ENCODE measurements around the gene TXN2. TPM values are rescaled to one million over a fixed set of nuclear protein-coding genes. Genes with fewer than 3 reads are reported as not detected.

TXN2 gene
- total and polyA plus RNA-seq, 7 experiments from 2014 or later = 35.5 to 154 (median 44.1) TPM

GRCh38 chr22:36507518-36508010 lies 26.1 kb upstream of the TXN2 start:
- peaks cover 5 to 11% of the 10 kb centered on the region in 2 donors for H3K4me1 ChIP-seq (ENCODE audit: control insufficient read depth in 2 of 2, insufficient read depth in 2 of 2, low read length in 2 of 2)
- peaks cover 3 to 22% (median 9%) of the 10 kb centered on the region in 3 experiments for H3K36me3 ChIP-seq (ENCODE audit: control insufficient read depth in 2 of 3, insufficient read depth in 3 of 3, low read length in 3 of 3)
- intact Hi-C loops (cut with micrococcal nuclease) = loop anchor here (1.0 kb wide), 4 partner anchors 22 to 53 kb away; partner anchors contain the start of genes EIF3D (in 2 of the 2) and TXN2 (in 1 of the 2)
- CTCF ChIA-PET = interaction anchor here (1.1 kb wide), 1 partner anchor 11 kb away, joined by 3 read pairs; no protein-coding TSS in a partner anchor
- H3K9me3 ChIP-seq (ENCODE audit: control insufficient read depth in 2 of 3, low read length in 3 of 3) = no peaks in the 10 kb centered on the region
- Mint-ChIP-seq H3K4me3 (peak overlapping the region in 9 of 10 donors; percentile 38 to 73 (median 65)), H3K27ac (peak overlapping the region; percentile 26 to 83 (median 62)), H3K4me1 (peaks cover 9 to 23% (median 14%) of the 10 kb centered on the region in 7 donors), H3K27me3 (no peaks in the 10 kb centered on the region), H3K36me3 (peaks cover 7 to 23% (median 14%) of the 10 kb centered on the region in 5 donors), H3K9me3 (no peaks in the 10 kb centered on the region)
- H3K4me3 ChIP-seq (ENCODE audit: low read length) = peak overlapping the region; percentile 67
- ATAC-seq (no peak), DNase-seq (no peak)
- no peaks in the 10 kb centered on the region for H3K27me3 ChIP-seq (ENCODE audit: control insufficient read depth in 2 of 2, insufficient read depth in 2 of 2, low read length in 2 of 2)
- H3K27ac ChIP-seq (ENCODE audit: low read depth, low read length) = peak overlapping the region; percentile 72
- POLR2A ChIA-PET = interaction anchor here (0.6 to 3.9 kb wide), 9 partner anchors 9 to 268 kb away, joined by 3 to 22 read pairs (median 3); partner anchors contain the start of genes APOL2, EIF3D and TXN2

GRCh38 chr22:36506637-36507517 lies 25.4 kb upstream of the TXN2 start, which contains the start of gene FOXRED2:
FOXRED2 (minus strand) TSS chr22:36507040; CDS start chr22:36506422, 618 bp downstream.
- H3K4me1 Mint-ChIP-seq = peaks cover 8 to 23% (median 14%) of the 10 kb centered on the region in 7 donors
- Histone ChIP-seq H3K4me1 (ENCODE audit: control insufficient read depth in 2 of 2, insufficient read depth in 2 of 2, low read length in 2 of 2) (peaks cover 5 to 11% of the 10 kb centered on the region in 2 donors), H3K27ac (ENCODE audit: low read depth, low read length) (peak within 1 kb of the TSS; percentile 72), H3K4me3 (ENCODE audit: low read length) (peak within 1 kb of the TSS; percentile 67), H3K36me3 (ENCODE audit: control insufficient read depth in 2 of 3, insufficient read depth in 3 of 3, low read length in 3 of 3) (peaks cover 3 to 15% (median 6%) of the 10 kb centered on the region in 3 experiments), H3K9me3 (ENCODE audit: control insufficient read depth in 2 of 3, low read length in 3 of 3) (no peaks in the 10 kb centered on the region), H3K27me3 (ENCODE audit: control insufficient read depth in 2 of 2, insufficient read depth in 2 of 2, low read length in 2 of 2) (no peaks in the 10 kb centered on the region)
- POLR2A ChIA-PET = interaction anchor here (0.6 to 3.9 kb wide), 12 partner anchors 10 to 268 kb away, joined by 3 to 22 read pairs (median 3); partner anchors contain the start of genes APOL2, EIF3D and TXN2
- CTCF ChIA-PET = interaction anchor here (1.1 kb wide), 1 partner anchor 12 kb away, joined by 3 read pairs; no protein-coding TSS in a partner anchor
- H3K27me3 Mint-ChIP-seq = no peaks in the 10 kb centered on the region
- H3K9me3 Mint-ChIP-seq = no peaks in the 10 kb centered on the region
- peak; percentile 98 for ATAC-seq
- H3K4me3 Mint-ChIP-seq = peak within 1 kb of the TSS; percentile 39 to 84 (median 71)
- DNase-seq = peak; percentile 85 to 95 (median 91)
- intact Hi-C loops (cut with micrococcal nuclease) = loop anchor here (1.0 kb wide), 4 partner anchors 22 to 53 kb away; partner anchors contain the start of genes EIF3D (in 2 of the 2) and TXN2 (in 1 of the 2)
- peak within 1 kb of the TSS; percentile 26 to 84 (median 62) for H3K27ac Mint-ChIP-seq
- peaks cover 3 to 17% (median 12%) of the 10 kb centered on the region in 5 donors for H3K36me3 Mint-ChIP-seq

- peaks cover 3 to 9% (median 6%) of the 10 kb centered on the region in 3 experiments for H3K36me3 ChIP-seq (ENCODE audit: control insufficient read depth in 2 of 3, insufficient read depth in 3 of 3, low read length in 3 of 3)
- no peak for DNase-seq
- ChIA-PET CTCF (no interaction called here), POLR2A (interaction anchor here (0.5 to 3.9 kb wide), 7 partner anchors 13 to 740 kb away, joined by 3 to 22 read pairs (median 3); partner anchors contain the start of genes EIF3D and TXN2)
- peak overlapping the region; percentile 72 for H3K27ac ChIP-seq (ENCODE audit: low read depth, low read length)
- H3K4me3 ChIP-seq (ENCODE audit: low read length) = peak overlapping the region; percentile 67
- H3K9me3 ChIP-seq (ENCODE audit: control insufficient read depth in 2 of 3, low read length in 3 of 3) = no peaks in the 10 kb centered on the region
- peak overlapping the region in 9 of 10 donors; percentile 23 to 78 (median 65) for H3K4me3 Mint-ChIP-seq
- no peak for ATAC-seq
- no peaks in the 10 kb centered on the region for H3K9me3 Mint-ChIP-seq
- intact Hi-C loops (cut with micrococcal nuclease) = no loop called here
- peaks cover 2 to 12% (median 5%) of the 10 kb centered on the region in 5 donors for H3K36me3 Mint-ChIP-seq
- no peaks in the 10 kb centered on the region for H3K27me3 Mint-ChIP-seq
- H3K27me3 ChIP-seq (ENCODE audit: control insufficient read depth in 2 of 2, insufficient read depth in 2 of 2, low read length in 2 of 2) = no peaks in the 10 kb centered on the region
- peak overlapping the region in 3 of 9 donors; percentile 23 to 84 (median 74) for H3K27ac Mint-ChIP-seq
- H3K4me1 ChIP-seq (ENCODE audit: control insufficient read depth in 2 of 2, insufficient read depth in 2 of 2, low read length in 2 of 2) = peaks cover 5 to 11% of the 10 kb centered on the region in 2 donors
- peaks cover 7 to 18% (median 9%) of the 10 kb centered on the region in 7 donors for H3K4me1 Mint-ChIP-seq
Observed at GRCh38 chr22:36505998-36506635, 24.7 kb upstream of the TXN2 start.

- CTCF ChIA-PET = no interaction called here
- no peaks in the 10 kb centered on the region for H3K9me3 ChIP-seq (ENCODE audit: control insufficient read depth in 2 of 3, low read length in 3 of 3)
- no peak overlapping the region for H3K4me3 Mint-ChIP-seq
Observed at GRCh38 chr22:36497910-36498665, 16.6 kb upstream of the TXN2 start.

GRCh38 chr22:36493690-36494110 lies 12.3 kb upstream of the TXN2 start:
- no peaks in the 10 kb centered on the region for H3K9me3 ChIP-seq (ENCODE audit: control insufficient read depth in 2 of 3, low read length in 3 of 3)
- Mint-ChIP-seq H3K27me3 (no peaks in the 10 kb centered on the region), H3K36me3 (peaks cover 2 to 32% (median 9%) of the 10 kb centered on the region in 5 donors), H3K4me1 (peaks cover 0 to 11% (median 6%) of the 10 kb centered on the region in 7 donors), H3K9me3 (no peaks in the 10 kb centered on the region), H3K27ac (peak overlapping the region in 2 of 9 donors; percentile 21 to 43), H3K4me3 (peak overlapping the region in 5 of 10 donors; percentile 9 to 52 (median 25))
- H3K27me3 ChIP-seq (ENCODE audit: control insufficient read depth in 2 of 2, insufficient read depth in 2 of 2, low read length in 2 of 2) = no peaks in the 10 kb centered on the region
- H3K36me3 ChIP-seq (ENCODE audit: control insufficient read depth in 2 of 3, insufficient read depth in 3 of 3, low read length in 3 of 3) = peaks cover 0 to 19% (median 0%) of the 10 kb centered on the region in 3 experiments
- no peak overlapping the region for H3K27ac ChIP-seq (ENCODE audit: low read depth, low read length)
- H3K4me3 ChIP-seq (ENCODE audit: low read length) = no peak overlapping the region
- POLR2A ChIA-PET = interaction anchor here (1.2 kb wide), 1 partner anchor 13 kb away, joined by 5 read pairs; the partner anchor contains the start of gene FOXRED2
- peak; percentile 87 for ATAC-seq
- CTCF ChIA-PET = interaction anchor here (0.9 kb wide), 1 partner anchor 192 kb away, joined by 4 read pairs; no protein-coding TSS in a partner anchor
- intact Hi-C loops (cut with micrococcal nuclease) = no loop called here
- no peak for DNase-seq
- H3K4me1 ChIP-seq (ENCODE audit: control insufficient read depth in 2 of 2, insufficient read depth in 2 of 2, low read length in 2 of 2) = peaks cover 0 to 3% of the 10 kb centered on the region in 2 donors

More at GRCh38 chr22:36497910-36498665, 16.6 kb upstream of the TXN2 start:
- Mint-ChIP-seq H3K9me3 (no peaks in the 10 kb centered on the region), H3K27me3 (no peaks in the 10 kb centered on the region), H3K27ac (no peak overlapping the region), H3K4me1 (peaks cover 0 to 8% (median 6%) of the 10 kb centered on the region in 7 donors), H3K36me3 (peaks cover 2 to 22% (median 10%) of the 10 kb centered on the region in 5 donors)
- no peak for DNase-seq
- H3K27ac ChIP-seq (ENCODE audit: low read depth, low read length) = no peak overlapping the region
- no peaks in the 10 kb centered on the region for H3K27me3 ChIP-seq (ENCODE audit: control insufficient read depth in 2 of 2, insufficient read depth in 2 of 2, low read length in 2 of 2)
- ATAC-seq = no peak
- H3K4me3 ChIP-seq (ENCODE audit: low read length) = no peak overlapping the region
- POLR2A ChIA-PET = no interaction called here
- H3K4me1 ChIP-seq (ENCODE audit: control insufficient read depth in 2 of 2, insufficient read depth in 2 of 2, low read length in 2 of 2) = peaks cover 0 to 3% of the 10 kb centered on the region in 2 donors
- H3K36me3 ChIP-seq (ENCODE audit: control insufficient read depth in 2 of 3, insufficient read depth in 3 of 3, low read length in 3 of 3) = peaks cover 0 to 19% (median 0%) of the 10 kb centered on the region in 3 experiments
- intact Hi-C loops (cut with micrococcal nuclease) = no loop called here

All from naive thymus-derived CD4-positive, alpha-beta T cell (primary cell).